Stomach (tissue), 9 donors: ENCODE data around the gene PDHX. TPM values are rescaled to one million over a fixed set of nuclear protein-coding genes. Genes with fewer than 3 reads are reported as not detected.
A peak's percentile ranks its signal among the peaks of the same experiment; 100 is the strongest.

Source experiments
- DNase-seq, 2 donors: peaks; one replicate each; pipeline versions ENCODE4 v3.0.0 to v3.0.0-alpha.2; 2013 to 2019
- H3K27ac ChIP-seq, 5 donors: fragments of 200-600 bp in 4 of 5; sonication (generic) in 4 of 5; one replicate each; pipeline ENCODE4 v1.5.1; 2013 to 2019; ENCODE audit warnings: mild to moderate bottlenecking in 1 of 5, moderate library complexity in 1 of 5
- H3K27me3 ChIP-seq, 3 donors: fragments of 200-600 bp; sonication (generic); one replicate each; pipeline ENCODE4 v1.5.1; 2017 to 2019; ENCODE audit warnings: mixed run types in 1 of 3
- H3K36me3 ChIP-seq, 4 donors: fragments of 200-600 bp; sonication (generic); 1 replicate in 3 of 4; 2 replicates in 1 of 4; pipeline ENCODE4 v1.5.1; 2016 to 2019
- H3K4me1 ChIP-seq, 4 donors: fragments of 200-600 bp; sonication (generic); one replicate each; pipeline ENCODE4 v1.5.1; 2016 to 2019
- H3K4me3 ChIP-seq, 4 donors: fragments of 200-600 bp; sonication (generic) in 3 of 4; one replicate each; pipeline ENCODE4 v1.5.1; 2016 to 2019; ENCODE audit warnings: mild to moderate bottlenecking in 1 of 4
- H3K9me3 ChIP-seq, 4 donors: fragments of 200-600 bp; sonication (generic); one replicate each; pipeline ENCODE4 v1.5.1; 2016 to 2019
- EP300 ChIP-seq: sonication (generic); formaldehyde crosslinking; IDR thresholded peaks from one replicate; pipeline ENCODE4 v1.6.1; 2017; ENCODE audit warnings: antibody characterized with exemption
- POLR2A ChIP-seq, 4 donors: fragments of 450-650 bp; IDR thresholded peaks; one replicate each; pipeline ENCODE4 v1.6.1; 2016; ENCODE audit warnings: antibody characterized with exemption in 4 of 4, control low read depth in 2 of 4, mild to moderate bottlenecking in 1 of 4, moderate library complexity in 1 of 4
- POLR2AphosphoS5 ChIP-seq, 3 donors: sonication (generic); formaldehyde crosslinking; IDR thresholded peaks; one replicate each; pipeline ENCODE4 v1.6.1; 2016; ENCODE audit warnings: antibody characterized with exemption in 3 of 3
- WGBS, 5 donors: extraction: QIAGEN DNeasy Blood & Tissue Kit in 3 of 5; methylation state at CpG; one replicate each; pipeline versions ENCODE4 v1.1.5 to v1.1.7; 2013 to 2018; 5-methylcytosine and 5-hydroxymethylcytosine counted together
- intact Hi-C: fragments of 100-400 bp; cut with DNase I; formaldehyde crosslinking; loops from one replicate; pipeline ENCODE4 v1.15.1; 2023; ENCODE audit warnings: low total_unique reads
- polyA plus RNA-seq, 3 donors: library from polyadenylated mRNA; stranded (reverse); fragments of 200-250 nt; gene quantifications; one replicate each; pipeline ENCODE4 v1.2.3, GENCODE V29; 2013
- total RNA-seq, 5 donors: library from RNA; depleted of rRNA; stranded (reverse); fragments of >200 nt; gene quantifications; one replicate each; pipeline versions ENCODE4 v1.1.0 to v1.2.3, GENCODE V29; 2014 to 2016
- TF ChIP-seq, protein P1 (sequence below), 7 experiments: fragments of 450-650 bp in 4 of 7; fragments of 200-600 bp in 3 of 7; sonication (generic) in 3 of 7; IDR thresholded peaks; one replicate each; pipeline ENCODE4 v1.5.1; 2016 to 2019; ENCODE audit warnings: antibody characterized with exemption in 7 of 7, control low read depth in 2 of 7, mild to moderate bottlenecking in 1 of 7
- donor health status: healthy with polysubstance abuse.
- donor health status: Bipolar disorder and iron deficiency.
- donor health status: healthy.

PDHX gene
- total and polyA plus RNA-seq, 8 donors = 4.1 to 45.9 (median 23.3) TPM

DNA sequence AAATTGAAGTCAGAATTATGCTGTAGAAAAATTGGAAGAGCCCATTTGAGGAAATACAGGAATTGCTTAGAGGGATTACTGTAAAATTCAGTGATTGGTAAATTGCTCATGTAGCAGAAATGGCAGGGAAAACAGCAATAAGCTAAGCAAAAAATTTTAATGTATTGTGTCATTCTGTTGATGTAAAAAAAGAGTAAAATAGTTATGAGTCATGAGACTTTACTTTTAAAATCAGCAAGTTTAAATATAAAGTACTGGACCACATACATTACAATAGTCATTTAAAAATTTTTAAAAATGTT, 10.4 kb downstream of the PDHX start:
- Histone ChIP-seq H3K9me3 (no peaks in the 10 kb centered on the region), H3K4me1 (peaks cover 30 to 88% (median 64%) of the 10 kb centered on the region in 4 donors)
- intact Hi-C loops = loop anchor here (5.0 kb wide), 1 partner anchor 466 kb away; no protein-coding TSS in a partner anchor

DNA sequence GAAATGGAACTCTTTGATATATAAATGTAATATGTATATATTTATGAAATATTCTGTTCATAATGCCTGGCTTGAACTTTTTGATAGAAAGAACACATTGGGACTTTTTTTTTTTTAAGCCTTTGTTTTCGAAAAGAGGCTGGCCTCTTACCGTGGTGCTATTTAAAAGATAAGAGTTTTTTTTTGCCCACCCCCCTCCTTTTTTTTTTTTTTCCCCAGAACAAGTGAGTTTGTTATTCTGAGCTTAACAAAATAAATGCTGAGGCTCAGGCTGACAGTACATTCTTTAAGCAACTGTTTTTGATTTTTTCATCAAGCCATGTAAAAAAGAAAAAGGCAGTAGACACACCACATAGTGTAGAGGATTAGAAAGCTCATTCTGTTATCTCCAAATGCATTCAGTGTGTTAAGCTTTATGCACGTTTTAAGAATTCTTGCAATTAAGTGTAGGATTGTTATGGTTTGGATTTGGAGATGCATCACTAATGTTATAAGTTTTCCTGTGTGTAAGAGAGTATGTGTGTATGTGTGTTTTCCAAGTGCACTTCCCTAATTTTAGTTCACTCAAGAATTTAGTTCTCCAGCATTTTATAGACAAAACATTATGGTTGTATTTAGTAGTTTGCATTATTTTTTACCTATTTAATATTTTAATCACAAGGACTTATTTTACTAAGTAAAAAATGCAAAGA, 12.0 kb downstream of the PDHX start:
- Histone ChIP-seq H3K4me3 (no peak overlapping the region), H3K4me1 (peaks cover 30 to 80% (median 60%) of the 10 kb centered on the region in 4 donors), H3K27ac (peak overlapping the region in 1 of 5 donors; percentile 59), H3K36me3 (peaks cover 0 to 20% (median 14%) of the 10 kb centered on the region in 4 donors), H3K9me3 (no peaks in the 10 kb centered on the region), H3K27me3 (no peaks in the 10 kb centered on the region)
- no peak for DNase-seq
- 32 to 56% (median 34%) methylated on average over 3 of the region's 3 CpGs for WGBS, 5 donors
- intact Hi-C loops = loop anchor here (5.0 kb wide), 1 partner anchor 464 kb away; no protein-coding TSS in a partner anchor
- TF ChIP-seq EP300 = no peak

More for the DNA sequence above, 10.4 kb downstream of the PDHX start:
- TF ChIP-seq POLR2A (IDR thresholded peaks at IDR 0.05) (no peak), EP300 (no peak), POLR2AphosphoS5 (IDR thresholded peaks at IDR 0.05) (no peak)
- TF ChIP-seq, protein P1, sequence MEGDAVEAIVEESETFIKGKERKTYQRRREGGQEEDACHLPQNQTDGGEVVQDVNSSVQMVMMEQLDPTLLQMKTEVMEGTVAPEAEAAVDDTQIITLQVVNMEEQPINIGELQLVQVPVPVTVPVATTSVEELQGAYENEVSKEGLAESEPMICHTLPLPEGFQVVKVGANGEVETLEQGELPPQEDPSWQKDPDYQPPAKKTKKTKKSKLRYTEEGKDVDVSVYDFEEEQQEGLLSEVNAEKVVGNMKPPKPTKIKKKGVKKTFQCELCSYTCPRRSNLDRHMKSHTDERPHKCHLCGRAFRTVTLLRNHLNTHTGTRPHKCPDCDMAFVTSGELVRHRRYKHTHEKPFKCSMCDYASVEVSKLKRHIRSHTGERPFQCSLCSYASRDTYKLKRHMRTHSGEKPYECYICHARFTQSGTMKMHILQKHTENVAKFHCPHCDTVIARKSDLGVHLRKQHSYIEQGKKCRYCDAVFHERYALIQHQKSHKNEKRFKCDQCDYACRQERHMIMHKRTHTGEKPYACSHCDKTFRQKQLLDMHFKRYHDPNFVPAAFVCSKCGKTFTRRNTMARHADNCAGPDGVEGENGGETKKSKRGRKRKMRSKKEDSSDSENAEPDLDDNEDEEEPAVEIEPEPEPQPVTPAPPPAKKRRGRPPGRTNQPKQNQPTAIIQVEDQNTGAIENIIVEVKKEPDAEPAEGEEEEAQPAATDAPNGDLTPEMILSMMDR (IDR thresholded peaks at IDR 0.05) = no peak
- DNase-seq = no peak
- Histone ChIP-seq H3K27ac (no peak overlapping the region), H3K36me3 (peaks cover 0 to 4% (median 1%) of the 10 kb centered on the region in 4 donors), H3K27me3 (no peaks in the 10 kb centered on the region), H3K4me3 (no peak overlapping the region)

DNA sequence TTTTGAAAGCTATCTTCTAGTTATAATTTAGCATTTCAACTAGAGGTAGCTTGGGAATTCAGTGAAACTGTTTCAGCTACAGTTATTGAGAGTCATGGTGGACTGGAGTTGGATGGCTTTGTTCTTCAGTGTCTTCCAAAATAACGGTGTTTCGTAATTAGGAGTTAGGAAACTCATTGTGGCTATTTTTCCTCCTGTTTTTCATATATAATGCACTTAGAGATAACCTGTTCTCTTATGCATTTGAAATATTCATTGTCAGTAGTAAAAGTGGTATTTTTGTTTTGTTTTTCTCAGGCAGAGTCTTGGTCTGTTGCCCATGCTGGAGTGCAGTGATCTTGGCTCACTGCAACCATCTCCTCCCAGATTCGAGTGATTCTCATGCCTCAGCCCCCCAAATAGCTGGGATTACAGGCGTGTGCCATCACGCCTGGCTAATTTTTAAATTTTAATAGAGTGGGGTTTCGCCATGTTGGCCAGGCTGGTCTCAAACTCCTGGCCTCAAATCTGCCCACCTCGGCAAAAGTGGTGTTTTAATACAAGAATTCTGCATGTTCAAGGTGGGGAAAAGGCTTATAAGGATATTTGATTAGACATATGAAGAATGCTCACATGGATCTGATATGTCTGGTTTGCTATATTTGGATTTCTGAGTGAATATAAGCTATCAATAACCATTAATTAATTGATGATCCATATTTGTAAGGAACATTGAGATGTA, 12.7 kb downstream of the PDHX start:
- Histone ChIP-seq H3K4me1 (peaks cover 28 to 73% (median 53%) of the 10 kb centered on the region in 4 donors), H3K27ac (peak overlapping the region in 3 of 5 donors; percentile 1 to 59 (median 8)), H3K36me3 (peaks cover 0 to 25% (median 18%) of the 10 kb centered on the region in 4 donors), H3K4me3 (no peak overlapping the region), H3K9me3 (no peaks in the 10 kb centered on the region), H3K27me3 (no peaks in the 10 kb centered on the region)
- WGBS, 5 donors = 85 to 91% (median 88%) methylated on average over 7 of the region's 7 CpGs
- intact Hi-C loops = loop anchor here (5.0 kb wide), 1 partner anchor 463 kb away; no protein-coding TSS in a partner anchor
- no peak for TF ChIP-seq POLR2AphosphoS5 (IDR thresholded peaks at IDR 0.05)
- DNase-seq = no peak

DNA sequence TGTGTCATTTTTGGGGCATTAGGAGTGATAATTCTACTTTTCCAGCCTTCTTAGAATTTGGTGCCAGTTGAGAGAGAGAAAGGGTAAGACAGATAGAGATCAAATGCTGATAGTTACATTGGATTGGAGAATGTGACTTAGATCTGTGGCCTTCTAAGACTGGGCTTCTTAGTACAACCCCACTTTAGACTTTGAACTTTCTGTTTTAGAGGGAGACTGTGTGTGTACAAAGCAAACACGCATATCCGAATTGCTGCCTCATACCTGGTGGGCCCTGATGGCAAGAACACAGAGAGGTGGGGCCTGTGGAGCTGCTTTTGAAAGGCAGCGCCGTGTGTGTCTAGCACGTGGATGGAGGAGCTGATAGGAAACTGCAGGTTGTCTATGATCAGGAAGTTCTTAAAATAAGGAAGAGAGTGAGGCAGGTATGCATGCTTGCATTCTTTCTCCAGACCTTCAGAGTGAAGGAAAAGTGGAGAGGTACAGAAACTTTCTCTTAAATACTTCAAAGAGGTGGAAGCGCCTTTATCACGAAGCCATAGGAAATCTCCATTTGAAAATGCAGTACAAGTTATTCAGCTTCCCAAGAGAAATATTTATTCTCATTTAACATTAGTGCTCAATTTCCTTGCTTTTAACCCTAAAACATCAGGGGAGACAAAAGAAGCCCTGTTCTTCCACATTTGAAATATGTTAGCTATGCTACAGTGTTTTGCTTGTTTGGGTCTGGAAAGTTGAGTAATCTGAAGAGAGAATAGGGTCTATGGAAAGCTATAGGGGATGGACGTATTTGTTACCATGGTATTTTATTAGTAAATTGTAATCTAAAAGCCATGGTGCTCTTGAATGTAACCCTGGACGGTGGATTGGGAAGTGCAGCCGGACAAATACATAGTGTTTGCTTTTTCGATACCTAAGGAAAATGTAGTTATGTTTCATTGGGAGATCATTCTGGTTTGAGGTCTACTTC, 13.7 kb downstream of the PDHX start:
- 48 to 74% (median 63%) methylated on average over 11 of the region's 11 CpGs for WGBS, 5 donors
- no peaks in the 10 kb centered on the region for H3K27me3 ChIP-seq
- H3K27ac ChIP-seq = peak overlapping the region in 4 of 5 donors; percentile 1 to 59 (median 54)
- H3K9me3 ChIP-seq = no peaks in the 10 kb centered on the region
- H3K4me1 ChIP-seq = peaks cover 18 to 63% (median 44%) of the 10 kb centered on the region in 4 donors
- peak; percentile 75 to 78 for DNase-seq
- no peak overlapping the region for H3K4me3 ChIP-seq
- H3K36me3 ChIP-seq = peaks cover 0 to 25% (median 19%) of the 10 kb centered on the region in 4 donors
- intact Hi-C loops = loop anchor here (5.0 kb wide), 1 partner anchor 462 kb away; no protein-coding TSS in a partner anchor
- TF ChIP-seq EP300 (no peak), POLR2AphosphoS5 (IDR thresholded peaks at IDR 0.05) (peak in 2 of 3 donors; percentile 66 to 73), POLR2A (IDR thresholded peaks at IDR 0.05) (no peak)
- TF ChIP-seq, protein P1 (IDR thresholded peaks at IDR 0.05) = no peak
